IgD-negative memory B cell (primary cell): ENCODE results near the gene SRXN1. TPM values are rescaled to one million over a fixed set of nuclear protein-coding genes. Genes with fewer than 3 reads are reported as not detected.
A peak's percentile ranks its signal among the peaks of the same experiment; 100 is the strongest.

Experiments
- H3K27ac Mint-ChIP-seq, 3 donors: one replicate each; pipeline ENCODE4 v1.8.0; 2020 to 2022; ENCODE audit warnings: mild to moderate bottlenecking in 3 of 3, mixed read lengths in 3 of 3, moderate library complexity in 1 of 3
- H3K27me3 Mint-ChIP-seq: one replicate; pipeline ENCODE4 v1.8.0; 2021; ENCODE audit warnings: mixed read lengths
- H3K36me3 Mint-ChIP-seq: one replicate; pipeline ENCODE4 v1.8.0; 2020; ENCODE audit warnings: mild to moderate bottlenecking, mixed read lengths
- H3K4me1 Mint-ChIP-seq, 3 donors: one replicate each; pipeline ENCODE4 v1.8.0; 2020 to 2022; ENCODE audit warnings: mixed read lengths in 3 of 3, mild to moderate bottlenecking in 1 of 3
- H3K4me3 Mint-ChIP-seq, 4 donors: one replicate each; pipeline ENCODE4 v1.8.0; 2020 to 2022; ENCODE audit warnings: mild to moderate bottlenecking in 4 of 4, mixed read lengths in 4 of 4, moderate library complexity in 3 of 4
- H3K9me3 Mint-ChIP-seq, 3 donors: one replicate each; pipeline ENCODE4 v1.8.0; 2020 to 2021; ENCODE audit warnings: mixed read lengths in 3 of 3, mild to moderate bottlenecking in 1 of 3
- polyA plus RNA-seq: library from polyadenylated mRNA; unstranded; fragments of 300-500 nt; fragmentation: Illumina TruSeq; gene quantifications from one replicate; pipeline ENCODE4 v1.2.3, GENCODE V29; 2021

Gene SRXN1
- polyA plus RNA-seq, 1 donor from 2014 or later: 5.5 TPM

DNA sequence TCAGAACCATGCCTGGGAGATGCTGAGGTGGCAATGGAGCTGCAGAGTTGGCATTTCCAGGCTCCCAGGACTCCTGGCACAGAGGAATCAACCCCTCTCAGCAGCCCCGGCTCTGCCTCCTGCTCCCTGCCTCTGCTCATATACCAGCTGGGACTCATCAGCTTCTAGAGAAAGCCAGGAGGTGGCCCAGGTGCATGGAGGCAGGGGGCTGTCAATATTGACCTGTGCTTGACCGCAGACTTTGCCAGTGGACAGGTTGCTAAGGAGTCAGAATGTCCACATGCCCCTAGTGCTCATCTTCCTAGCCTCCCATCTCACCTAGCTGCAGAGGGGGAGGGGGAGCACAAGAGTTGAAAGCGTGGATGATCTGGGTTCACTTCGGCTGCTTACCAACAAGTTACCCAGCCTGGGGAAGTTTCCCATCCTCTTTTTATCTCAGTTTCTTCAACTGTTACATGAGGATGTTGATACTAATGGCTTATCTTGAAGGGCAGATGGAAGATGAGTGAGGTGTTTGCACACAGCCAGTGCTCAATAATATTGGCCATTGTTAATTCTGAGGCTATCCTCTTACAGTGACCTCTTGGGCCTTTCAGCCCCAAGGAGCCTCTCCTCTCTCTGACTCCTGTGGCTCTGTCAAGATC lies 31.8 kb upstream of the SRXN1 start:
- Mint-ChIP-seq H3K4me1 (no peaks in the 10 kb centered on the region), H3K36me3 (no peaks in the 10 kb centered on the region), H3K27ac (no peak overlapping the region), H3K4me3 (no peak overlapping the region), H3K27me3 (peaks cover 20% of the 10 kb centered on the region), H3K9me3 (no peaks in the 10 kb centered on the region)

DNA sequence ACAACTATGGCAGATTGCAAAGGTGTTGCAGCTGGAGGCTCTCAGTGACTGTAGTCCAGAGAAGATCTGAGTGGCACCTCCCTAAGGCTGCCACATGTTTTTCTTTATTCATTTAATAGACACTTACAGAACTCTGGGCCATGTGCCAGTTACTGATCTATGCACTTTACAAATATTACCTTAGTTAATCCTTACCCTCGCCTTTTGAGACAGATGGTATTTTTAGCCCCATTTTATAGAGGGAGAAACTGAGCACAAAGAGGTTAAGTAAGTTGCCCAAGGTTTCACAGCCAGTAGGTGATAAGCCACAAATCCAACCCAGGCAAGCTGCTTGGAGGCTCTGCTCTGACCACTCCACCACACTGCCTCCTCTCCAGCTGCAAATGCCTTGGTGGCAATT lies 29.1 kb upstream of the SRXN1 start:
- H3K9me3 Mint-ChIP-seq: no peaks in the 10 kb centered on the region
- H3K4me1 Mint-ChIP-seq: peaks cover 0 to 1% (median 0%) of the 10 kb centered on the region in 3 donors
- no peak overlapping the region for H3K27ac Mint-ChIP-seq
- no peaks in the 10 kb centered on the region for H3K36me3 Mint-ChIP-seq
- H3K27me3 Mint-ChIP-seq: peaks cover 24% of the 10 kb centered on the region
- no peak overlapping the region for H3K4me3 Mint-ChIP-seq

DNA sequence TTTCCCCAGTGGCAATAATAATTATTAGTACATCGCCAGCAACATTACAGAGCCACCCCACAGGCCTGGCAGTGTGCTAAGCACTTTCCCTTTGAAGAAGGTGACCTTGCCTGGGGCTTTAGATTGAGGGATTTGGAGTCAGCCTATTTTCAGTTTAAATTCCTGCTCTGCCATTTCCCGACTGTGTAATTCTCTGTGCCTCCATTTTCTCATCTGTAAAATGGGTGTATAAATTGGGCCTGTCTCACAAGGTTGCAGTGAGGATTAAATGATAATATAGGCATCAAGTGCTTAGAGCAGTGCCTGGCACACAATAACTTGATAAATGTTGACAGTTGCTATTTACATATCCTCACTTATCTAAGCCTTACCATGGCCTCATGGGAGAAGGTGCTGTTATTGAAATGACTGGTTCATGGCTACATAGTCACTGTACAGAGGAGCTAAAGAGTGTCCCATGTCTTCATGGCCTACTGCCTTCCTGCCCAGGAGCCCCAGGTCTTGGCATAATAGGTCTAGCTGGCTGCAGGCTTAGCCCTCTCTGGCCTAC lies 27.7 kb upstream of the SRXN1 start:
- Mint-ChIP-seq H3K27me3 (peaks cover 31% of the 10 kb centered on the region), H3K4me3 (no peak overlapping the region), H3K9me3 (peaks cover 0 to 3% (median 0%) of the 10 kb centered on the region in 3 donors), H3K4me1 (peaks cover 0 to 5% (median 4%) of the 10 kb centered on the region in 3 donors), H3K36me3 (no peaks in the 10 kb centered on the region), H3K27ac (no peak overlapping the region)

DNA sequence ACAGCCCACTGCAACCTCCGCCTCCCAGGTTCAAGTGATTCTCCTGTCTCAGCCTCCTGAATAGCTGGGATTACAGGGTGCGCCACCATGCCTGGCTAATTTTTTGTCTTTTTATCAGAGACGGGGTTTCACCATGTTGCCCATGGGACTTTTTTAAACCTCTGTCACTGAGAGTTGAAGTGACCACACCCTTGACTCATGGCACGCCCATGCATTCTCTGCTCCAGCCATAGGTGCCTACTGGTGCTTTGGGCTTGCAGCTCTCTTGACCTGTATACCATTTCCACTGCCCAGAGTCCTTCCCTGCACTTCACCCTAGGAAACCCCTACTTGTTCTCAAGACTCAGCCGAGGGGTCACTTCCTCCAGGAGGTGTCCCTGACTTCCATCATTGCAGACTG lies 25.0 kb upstream of the SRXN1 start:
- Mint-ChIP-seq H3K9me3 (peaks cover 0 to 3% (median 0%) of the 10 kb centered on the region in 3 donors), H3K4me3 (peak overlapping the region in 1 of 4 donors; percentile 42), H3K27me3 (peaks cover 44% of the 10 kb centered on the region), H3K27ac (no peak overlapping the region), H3K36me3 (no peaks in the 10 kb centered on the region), H3K4me1 (peaks cover 0 to 5% (median 4%) of the 10 kb centered on the region in 3 donors)

DNA sequence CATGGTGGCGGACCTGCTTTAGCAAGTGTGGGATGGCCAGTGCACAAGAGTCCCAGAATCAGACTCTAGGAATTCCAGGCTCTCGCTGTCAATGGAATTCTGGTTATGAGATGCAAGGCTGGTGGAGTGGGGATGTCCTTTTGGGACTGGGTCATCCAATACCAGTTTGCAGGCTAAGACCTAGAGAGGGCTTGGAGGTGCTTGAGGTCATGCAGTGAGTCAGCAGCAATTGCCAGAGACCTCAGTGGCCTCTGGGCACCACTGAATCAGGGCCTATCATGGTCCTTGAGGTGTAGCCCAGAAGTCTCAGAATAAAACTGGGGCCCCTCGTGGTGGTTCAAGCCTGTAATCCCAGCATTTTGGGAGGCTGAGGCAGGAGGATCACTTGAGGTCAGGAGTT lies 24.0 kb upstream of the SRXN1 start:
- no peak overlapping the region for H3K4me3 Mint-ChIP-seq
- peaks cover 0 to 3% (median 0%) of the 10 kb centered on the region in 3 donors for H3K9me3 Mint-ChIP-seq
- no peaks in the 10 kb centered on the region for H3K36me3 Mint-ChIP-seq
- peaks cover 0 to 5% (median 4%) of the 10 kb centered on the region in 3 donors for H3K4me1 Mint-ChIP-seq
- H3K27ac Mint-ChIP-seq: no peak overlapping the region
- H3K27me3 Mint-ChIP-seq: peaks cover 51% of the 10 kb centered on the region

DNA sequence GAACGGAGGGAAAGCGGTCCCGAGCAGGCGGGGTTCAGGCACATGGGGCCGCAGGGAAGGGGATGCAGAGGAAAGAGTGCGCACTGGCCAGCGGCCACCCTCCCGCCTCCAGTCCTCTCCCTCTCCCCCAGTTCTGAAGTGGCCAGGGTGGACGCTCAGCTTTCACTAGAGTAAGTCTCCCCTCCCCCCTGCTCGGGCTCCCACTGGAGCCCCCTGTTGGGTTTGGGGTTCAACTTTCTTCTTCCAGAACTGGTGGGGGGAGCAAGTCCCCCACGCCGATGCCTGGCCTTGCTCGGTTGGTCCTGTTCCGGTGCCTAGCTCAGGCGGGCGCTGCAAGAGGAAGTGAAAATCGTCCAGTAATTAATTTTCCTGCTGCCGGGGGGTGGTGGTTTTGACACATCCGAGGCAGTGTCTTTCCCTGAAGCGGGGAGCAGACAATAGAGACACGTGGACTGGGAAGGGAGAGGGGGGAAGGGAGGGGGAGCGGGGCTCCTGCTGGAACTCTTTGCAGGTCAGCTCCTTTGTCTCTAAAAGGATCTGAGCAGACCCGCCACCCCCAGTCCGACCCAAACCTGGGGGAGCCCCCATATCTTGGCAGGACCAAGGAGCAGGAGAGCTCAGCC lies 23.4 kb upstream of the SRXN1 start:
- peaks cover 0 to 4% (median 0%) of the 10 kb centered on the region in 3 donors for H3K9me3 Mint-ChIP-seq
- no peaks in the 10 kb centered on the region for H3K36me3 Mint-ChIP-seq
- peaks cover 0 to 5% (median 4%) of the 10 kb centered on the region in 3 donors for H3K4me1 Mint-ChIP-seq
- peak overlapping the region in 1 of 4 donors; percentile 60 for H3K4me3 Mint-ChIP-seq
- no peak overlapping the region for H3K27ac Mint-ChIP-seq
- peaks cover 53% of the 10 kb centered on the region for H3K27me3 Mint-ChIP-seq

DNA sequence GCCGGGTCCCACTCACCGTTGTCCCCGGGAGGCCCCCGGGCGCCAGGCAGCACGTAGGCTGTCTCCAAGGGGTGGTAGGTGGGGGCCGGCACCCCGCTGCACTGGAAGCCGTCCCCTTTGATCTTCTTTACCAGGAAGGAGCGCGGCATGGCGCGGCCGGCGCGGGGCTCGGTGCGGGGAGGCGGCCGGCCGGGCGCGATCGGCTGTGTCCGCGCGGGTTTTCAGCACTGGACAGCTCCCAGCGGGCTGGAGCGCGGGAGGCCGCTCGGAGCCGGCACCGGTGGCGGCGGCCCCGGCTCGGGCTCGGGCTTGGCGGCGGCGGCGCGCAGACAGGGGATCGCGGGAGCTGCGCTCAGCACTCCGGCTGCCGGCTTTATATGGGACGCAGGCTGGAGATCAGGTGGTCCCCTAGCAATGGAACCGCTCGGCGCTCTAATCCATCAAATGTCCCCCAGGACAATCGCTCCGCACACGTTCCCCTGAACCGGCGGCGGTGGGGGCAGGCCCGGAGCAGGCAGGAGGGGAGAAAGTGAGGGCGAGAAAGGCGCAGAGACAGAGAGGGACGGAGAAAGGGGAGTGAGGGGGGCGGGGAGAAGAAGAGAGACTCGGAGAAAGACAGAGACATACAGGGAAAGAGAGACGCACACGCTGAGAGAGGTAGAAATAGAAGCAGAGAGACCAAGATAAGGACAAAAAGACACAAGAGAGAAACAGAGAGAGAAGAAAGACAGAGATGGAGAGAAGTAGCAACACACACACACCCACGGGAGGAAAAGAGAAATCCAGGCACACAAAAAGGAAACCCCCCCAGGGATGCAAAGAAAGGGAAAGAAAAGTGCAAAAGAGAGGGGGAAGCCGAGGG lies 22.7 kb upstream of the SRXN1 start, which contains the start of gene SCRT2:
SCRT2 (minus strand) TSS at position 350 of the 862 bp plus-strand sequence; CDS start at position 149, 201 bp downstream.
- Mint-ChIP-seq H3K4me3 (peak within 1 kb of the TSS in 2 of 4 donors; percentile 60 to 84), H3K4me1 (peaks cover 0 to 5% (median 4%) of the 10 kb centered on the region in 3 donors), H3K9me3 (peaks cover 0 to 4% (median 0%) of the 10 kb centered on the region in 3 donors), H3K27me3 (peaks cover 60% of the 10 kb centered on the region), H3K27ac (peak within 1 kb of the TSS in 2 of 3 donors; percentile 35 to 80), H3K36me3 (no peaks in the 10 kb centered on the region)

DNA sequence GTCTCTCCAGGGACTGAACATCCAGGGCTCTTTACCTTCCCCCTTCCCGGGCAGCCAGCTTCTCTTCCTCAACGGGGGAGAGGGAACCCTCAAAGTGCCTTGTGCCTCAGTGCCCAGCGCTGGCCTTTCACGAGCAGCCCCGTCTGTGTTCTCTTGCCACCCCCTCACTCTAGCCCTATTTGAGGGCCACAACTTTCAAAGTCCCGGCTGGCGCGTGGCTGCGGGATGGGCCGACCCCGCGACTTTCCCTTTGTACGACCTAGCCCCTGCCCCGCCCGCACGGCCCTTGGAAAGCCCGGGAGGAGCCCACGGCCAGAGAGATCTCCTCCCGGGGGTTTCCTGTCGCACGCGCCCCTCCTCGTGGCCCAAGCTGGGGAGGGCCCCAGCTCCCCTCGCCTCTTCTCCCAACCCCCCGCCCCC lies 22.0 kb upstream of the SRXN1 start:
- peak overlapping the region in 1 of 4 donors; percentile 12 for H3K4me3 Mint-ChIP-seq
- peaks cover 0 to 5% (median 4%) of the 10 kb centered on the region in 3 donors for H3K4me1 Mint-ChIP-seq
- H3K36me3 Mint-ChIP-seq: no peaks in the 10 kb centered on the region
- peaks cover 63% of the 10 kb centered on the region for H3K27me3 Mint-ChIP-seq
- H3K27ac Mint-ChIP-seq: peak overlapping the region in 2 of 3 donors; percentile 35 to 80
- peaks cover 0 to 4% (median 0%) of the 10 kb centered on the region in 3 donors for H3K9me3 Mint-ChIP-seq

DNA sequence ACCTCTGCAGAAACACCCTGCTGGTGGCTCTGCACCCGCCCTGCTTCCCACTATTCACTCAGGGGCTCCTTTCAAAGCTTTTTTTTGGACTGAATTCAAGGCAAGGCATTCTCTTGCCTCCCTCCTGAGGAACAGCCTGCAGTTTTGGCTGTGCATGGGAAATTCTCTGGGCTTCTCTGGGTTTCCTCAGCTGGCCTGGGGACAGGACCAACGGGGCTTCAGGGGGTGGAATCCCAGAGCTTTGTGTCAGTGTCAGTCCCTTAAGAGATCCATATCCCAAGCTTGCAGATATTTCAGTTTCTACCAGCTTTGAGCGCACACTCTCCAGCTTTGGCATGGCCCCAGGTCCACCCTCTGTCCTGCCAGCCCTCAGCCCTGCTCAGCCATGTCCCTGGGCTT lies 20.6 kb upstream of the SRXN1 start:
- peaks cover 0 to 5% (median 4%) of the 10 kb centered on the region in 3 donors for H3K4me1 Mint-ChIP-seq
- H3K9me3 Mint-ChIP-seq: peaks cover 0 to 4% (median 0%) of the 10 kb centered on the region in 3 donors
- peaks cover 59% of the 10 kb centered on the region for H3K27me3 Mint-ChIP-seq
- no peak overlapping the region for H3K4me3 Mint-ChIP-seq
- H3K27ac Mint-ChIP-seq: no peak overlapping the region
- no peaks in the 10 kb centered on the region for H3K36me3 Mint-ChIP-seq

DNA sequence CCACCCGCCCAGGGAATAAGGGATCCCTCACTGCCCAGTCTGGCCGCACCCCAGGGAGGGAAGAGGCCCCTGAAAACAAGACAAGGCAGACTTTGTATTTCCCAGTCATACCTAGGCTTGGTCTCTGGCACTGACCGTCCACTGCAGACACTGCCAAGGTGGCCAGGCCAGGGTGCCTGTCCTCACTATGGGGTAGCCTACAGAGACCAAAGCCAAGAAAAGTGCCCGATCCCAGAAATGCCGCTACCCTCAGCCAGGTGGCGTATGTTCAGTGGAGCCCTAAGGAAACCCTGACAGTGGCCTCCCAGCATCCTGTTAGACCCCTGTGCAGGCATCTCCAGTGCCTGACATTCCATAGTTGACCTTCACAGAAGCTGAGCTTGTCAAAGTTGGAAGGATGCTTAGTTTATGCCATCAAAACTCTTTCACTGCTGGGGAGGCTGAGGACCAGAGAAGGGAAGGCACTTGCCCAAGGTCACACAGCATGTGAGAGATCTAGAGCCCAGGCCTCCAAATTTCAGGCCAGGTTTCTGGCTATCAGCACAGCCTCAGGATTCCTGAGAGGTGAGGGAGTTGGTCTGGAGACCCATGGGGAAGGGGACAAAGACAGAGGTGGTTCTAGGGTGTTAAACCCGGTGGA lies 20.1 kb upstream of the SRXN1 start:
- Mint-ChIP-seq H3K27ac (no peak overlapping the region), H3K27me3 (peaks cover 54% of the 10 kb centered on the region), H3K4me1 (peaks cover 0 to 4% (median 4%) of the 10 kb centered on the region in 3 donors), H3K4me3 (no peak overlapping the region), H3K36me3 (no peaks in the 10 kb centered on the region), H3K9me3 (peaks cover 0 to 4% (median 0%) of the 10 kb centered on the region in 3 donors)

DNA sequence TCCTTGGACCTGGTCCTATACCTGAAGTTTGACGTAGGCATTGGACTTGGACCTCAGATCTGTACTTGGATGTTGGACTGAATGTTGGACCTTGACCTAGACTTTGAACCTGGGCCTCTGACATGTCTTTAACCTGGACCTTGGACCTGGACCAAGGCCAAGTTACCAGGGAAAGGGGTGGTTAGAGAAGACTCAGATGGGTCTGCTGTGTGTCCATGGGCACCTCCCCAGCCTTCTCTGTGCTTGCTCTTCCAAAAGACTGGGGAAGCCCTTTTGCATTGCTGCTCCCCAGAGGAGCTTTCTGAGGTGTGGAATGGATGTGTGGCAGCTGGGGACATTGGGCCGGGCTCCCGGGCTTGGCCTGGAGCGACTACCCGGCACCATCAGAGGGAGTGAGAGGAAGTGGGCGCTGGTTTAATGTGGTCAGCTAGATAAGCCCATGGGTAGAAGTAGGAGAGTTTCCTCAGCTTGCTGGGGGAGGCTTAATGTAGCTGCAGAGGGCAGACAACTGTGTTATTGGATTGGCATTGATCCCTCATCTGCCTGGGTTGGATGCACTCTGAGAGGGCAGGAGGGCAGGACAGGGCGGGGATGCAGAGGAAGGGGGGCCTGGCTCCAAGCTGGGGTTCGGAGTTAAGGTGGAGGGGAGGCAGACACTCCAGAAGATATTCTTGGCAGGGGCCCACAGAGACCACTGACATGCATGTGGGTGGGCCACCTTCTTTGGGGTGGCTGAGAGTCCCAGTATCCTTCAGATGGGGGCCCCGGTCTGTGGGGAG lies 18.4 kb upstream of the SRXN1 start:
- Mint-ChIP-seq H3K9me3 (peaks cover 0 to 4% (median 0%) of the 10 kb centered on the region in 3 donors), H3K27me3 (peaks cover 59% of the 10 kb centered on the region), H3K27ac (no peak overlapping the region), H3K4me3 (no peak overlapping the region), H3K36me3 (no peaks in the 10 kb centered on the region), H3K4me1 (peaks cover 0 to 3% (median 2%) of the 10 kb centered on the region in 3 donors)

DNA sequence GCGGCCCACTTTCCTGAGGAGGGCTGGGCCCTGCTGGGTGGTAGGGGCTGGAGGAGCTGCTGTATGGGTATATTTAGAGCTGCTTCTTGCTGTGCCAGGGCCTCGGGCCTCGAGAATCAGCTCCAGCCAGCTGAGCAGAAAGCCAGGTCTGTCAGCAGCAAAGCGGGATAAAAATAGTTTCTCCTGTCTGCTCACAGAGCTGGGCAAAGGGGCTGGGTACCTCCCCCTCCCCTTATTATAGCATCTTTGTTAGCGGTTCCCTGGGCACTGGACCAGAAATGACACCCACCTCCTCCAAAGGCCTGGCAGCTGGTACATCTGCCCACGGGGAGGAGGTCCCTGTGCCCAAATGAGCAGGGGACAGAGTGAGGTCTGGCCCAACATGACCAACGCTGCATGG lies 16.6 kb upstream of the SRXN1 start:
- Mint-ChIP-seq H3K27me3 (peaks cover 61% of the 10 kb centered on the region), H3K36me3 (no peaks in the 10 kb centered on the region), H3K9me3 (peaks cover 0 to 2% (median 0%) of the 10 kb centered on the region in 3 donors), H3K4me3 (no peak overlapping the region), H3K27ac (no peak overlapping the region), H3K4me1 (no peaks in the 10 kb centered on the region)

DNA sequence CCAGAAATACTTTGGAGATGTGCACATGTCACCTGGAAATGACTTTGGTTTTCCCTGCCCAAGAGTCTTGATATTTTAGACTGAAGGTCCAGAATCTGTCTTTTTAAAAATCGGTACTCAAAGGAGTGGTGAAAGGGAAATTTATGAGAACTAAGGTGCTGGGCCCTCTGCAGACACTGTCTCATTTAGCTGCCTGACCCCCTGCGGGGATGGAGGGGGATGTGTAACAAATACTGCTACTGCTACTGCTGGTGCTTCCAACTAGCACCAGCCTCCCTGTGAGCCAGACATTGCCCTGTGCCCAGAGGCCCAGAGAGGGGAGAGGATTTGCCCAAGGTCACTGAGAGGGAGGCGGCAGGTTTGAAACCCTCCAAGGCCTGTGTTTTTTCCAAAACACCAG lies 15.6 kb upstream of the SRXN1 start:
- peaks cover 0 to 2% (median 0%) of the 10 kb centered on the region in 3 donors for H3K9me3 Mint-ChIP-seq
- no peaks in the 10 kb centered on the region for H3K36me3 Mint-ChIP-seq
- H3K4me3 Mint-ChIP-seq: no peak overlapping the region
- H3K4me1 Mint-ChIP-seq: peaks cover 0 to 2% (median 2%) of the 10 kb centered on the region in 3 donors
- H3K27ac Mint-ChIP-seq: peak overlapping the region in 1 of 3 donors; percentile 19
- peaks cover 55% of the 10 kb centered on the region for H3K27me3 Mint-ChIP-seq
